Lung (tissue), 12 donors: ENCODE data around the gene AGO4. TPM values are rescaled to one million over a fixed set of nuclear protein-coding genes. Genes with fewer than 3 reads are reported as not detected.

Experiments
- ATAC-seq: fragments of 200-7000 bp; cut with Tn5 transposase; one replicate; pipeline ENCODE4 v1.9.1; 2020; ENCODE audit warnings: moderate number of reproducible peaks; ENCODE audit not compliant: insufficient read depth, low FRiP score
- DNase-seq, 3 donors: peaks; one replicate each; pipeline ENCODE4 v3.0.0-alpha.2; 2013 to 2017
- H3K27ac ChIP-seq, 2 donors: one replicate each; pipeline ENCODE4 v1.5.1; 2013; ENCODE audit warnings: mild to moderate bottlenecking in 2 of 2, moderate library complexity in 2 of 2, control low read depth in 1 of 2, inconsistent platforms in 1 of 2, low read depth in 1 of 2, low read length in 1 of 2
- H3K27me3 ChIP-seq, 3 donors: one replicate each; pipeline ENCODE4 v1.5.1; 2013; ENCODE audit warnings: low read length in 2 of 3; ENCODE audit not compliant: control insufficient read depth in 3 of 3, insufficient read depth in 3 of 3
- H3K36me3 ChIP-seq, 4 donors: one replicate each; pipeline ENCODE4 v1.5.1; 2013; ENCODE audit warnings: low read length in 4 of 4, mild to moderate bottlenecking in 1 of 4, moderate library complexity in 1 of 4; ENCODE audit not compliant: control insufficient read depth in 4 of 4, insufficient read depth in 4 of 4
- H3K4me1 ChIP-seq, 5 donors: one replicate each; pipeline ENCODE4 v1.5.1; 2013; ENCODE audit warnings: low read length in 5 of 5, mild to moderate bottlenecking in 2 of 5, moderate library complexity in 1 of 5; ENCODE audit not compliant: control insufficient read depth in 5 of 5, insufficient read depth in 5 of 5
- H3K4me3 ChIP-seq: one replicate; pipeline ENCODE4 v1.5.1; 2013; ENCODE audit warnings: mild to moderate bottlenecking, control low read depth, moderate library complexity
- H3K9ac ChIP-seq, 2 donors: one replicate each; pipeline ENCODE4 v1.5.1; 2013; ENCODE audit warnings: low read length in 2 of 2, control low read depth in 1 of 2; ENCODE audit not compliant: insufficient read depth in 1 of 2
- H3K9me3 ChIP-seq, 4 donors: one replicate each; pipeline ENCODE4 v1.5.1; 2013; ENCODE audit warnings: low read length in 3 of 4, mild to moderate bottlenecking in 1 of 4, moderate library complexity in 1 of 4; ENCODE audit not compliant: control insufficient read depth in 4 of 4, insufficient read depth in 3 of 4
- CTCF ChIP-seq: IDR thresholded peaks from 2 replicates; pipeline ENCODE4 v1.5.1; 2012; ENCODE audit warnings: mild to moderate bottlenecking; ENCODE audit errors: control extremely low read depth, extremely low read depth
- WGBS, 2 donors: extraction: QIAGEN DNeasy Blood & Tissue Kit; methylation state at CpG; one replicate each; pipeline ENCODE4 v1.1.7; 2013; 5-methylcytosine and 5-hydroxymethylcytosine counted together
- polyA plus RNA-seq, 2 donors: library from polyadenylated mRNA; stranded (reverse); fragments of 200-250 nt; gene quantifications; one replicate each; pipeline ENCODE4 v1.2.1, GENCODE V29; 2013
- total RNA-seq, 2 donors: library from RNA; depleted of rRNA in 1 of 2; stranded (reverse); fragments of >200 nt in 1 of 2; gene quantifications; one replicate each; pipeline ENCODE4 v1.2.1, GENCODE V29; 2014 to 2021
- donor health status: control.
- donor health status: control.
- donor health status: Bipolar disorder and iron deficiency.
- donor health status: healthy.
- donor health status: DM: yes; HTN: yes; CAD: no.

The AGO4 gene
- total and polyA plus RNA-seq, 4 donors = 8.5 to 37.3 (median 19.2) TPM

- 30 to 58% methylated on average over 1 of the region's 1 CpG for WGBS, 2 donors
- DNase-seq (no peak), ATAC-seq (no peak)
- no peak overlapping the region for H3K27ac ChIP-seq
- no peaks in the 10 kb centered on the region for H3K27me3 ChIP-seq
- H3K9ac ChIP-seq = no peak overlapping the region
- H3K4me3 ChIP-seq = no peak overlapping the region
- H3K36me3 ChIP-seq = peaks cover 9 to 19% (median 14%) of the 10 kb centered on the region in 4 donors
- no peaks in the 10 kb centered on the region for H3K9me3 ChIP-seq
- H3K4me1 ChIP-seq = peaks cover 0 to 5% (median 2%) of the 10 kb centered on the region in 5 donors
- no peak for TF ChIP-seq CTCF
Observed at GRCh38 chr1:35856964-35857363, 49.1 kb downstream of the AGO4 start.

GRCh38 chr1:35857830-35858229 lies 50.0 kb downstream of the AGO4 start:
- H3K4me3 ChIP-seq = no peak overlapping the region
- peak in 2 of 3 donors; percentile 28 to 47 for DNase-seq
- no peaks in the 10 kb centered on the region for H3K27me3 ChIP-seq
- H3K4me1 ChIP-seq = no peaks in the 10 kb centered on the region
- TF ChIP-seq CTCF = no peak
- peaks cover 6 to 17% (median 14%) of the 10 kb centered on the region in 4 donors for H3K36me3 ChIP-seq
- H3K9ac ChIP-seq = no peak overlapping the region
- no peak overlapping the region for H3K27ac ChIP-seq
- ATAC-seq = no peak
- H3K9me3 ChIP-seq = no peaks in the 10 kb centered on the region

GRCh38 chr1:35860696-35861095 lies 52.9 kb downstream of the AGO4 start:
- H3K27me3 ChIP-seq = no peaks in the 10 kb centered on the region
- peaks cover 0 to 5% (median 4%) of the 10 kb centered on the region in 4 donors for H3K36me3 ChIP-seq
- no peaks in the 10 kb centered on the region for H3K9me3 ChIP-seq
- no peak overlapping the region for H3K4me3 ChIP-seq
- ATAC-seq (no peak), DNase-seq (no peak)
- WGBS, 2 donors = 26 to 63% methylated on average over 3 of the region's 3 CpGs
- H3K4me1 ChIP-seq = peaks cover 0 to 8% (median 0%) of the 10 kb centered on the region in 5 donors
- H3K27ac ChIP-seq = no peak overlapping the region
- H3K9ac ChIP-seq = no peak overlapping the region
- TF ChIP-seq CTCF = no peak

GRCh38 chr1:35863136-35863535 lies 55.3 kb downstream of the AGO4 start:
- H3K4me1 ChIP-seq = peaks cover 0 to 8% (median 0%) of the 10 kb centered on the region in 5 donors
- TF ChIP-seq CTCF = no peak
- 90 to 92% methylated on average over 1 of the region's 1 CpG for WGBS, 2 donors

More at GRCh38 chr1:35863136-35863535, 55.3 kb downstream of the AGO4 start:
- Histone ChIP-seq H3K9me3 (no peaks in the 10 kb centered on the region), H3K27me3 (no peaks in the 10 kb centered on the region), H3K9ac (no peak overlapping the region), H3K27ac (no peak overlapping the region), H3K4me3 (no peak overlapping the region), H3K36me3 (peaks cover 0 to 1% (median 0%) of the 10 kb centered on the region in 4 donors)
- ATAC-seq = no peak
- DNase-seq = no peak
